WERI-Rb-1 (cell line): Measurements from ENCODE around the gene FNIP2.
"Not testable (repeated sequence)": the region's sequence is repeated elsewhere in the genome, so short reads cannot be mapped to it uniquely, and the experiment has no call there.

ENCODE experiments used
- DNase-seq: peaks from one replicate; pipeline ENCODE4 v3.0.0-alpha.2; 2020
- H3K27ac ChIP-seq: fragments of 250-450 bp; sonication (Bioruptor Pico); 2 replicates; pipeline ENCODE4 v1.5.1; 2020; ENCODE audit warnings: mild to moderate bottlenecking, moderate library complexity
- H3K27me3 ChIP-seq: fragments of 250-450 bp; sonication (Bioruptor Pico); 2 replicates; pipeline ENCODE4 v1.5.1; 2021; ENCODE audit warnings: mild to moderate bottlenecking, low read depth, moderate library complexity; ENCODE audit not compliant: insufficient read depth, severe bottlenecking
- H3K36me3 ChIP-seq: fragments of 250-450 bp; sonication (Bioruptor Pico); 2 replicates; pipeline ENCODE4 v1.5.1; 2020; ENCODE audit warnings: mild to moderate bottlenecking, moderate library complexity
- H3K4me3 ChIP-seq: 2 replicates; pipeline ENCODE4 v1.5.1; 2011; ENCODE audit warnings: low read depth, mild to moderate bottlenecking, control low read depth, low read length
- H3K9me3 ChIP-seq: fragments of 250-450 bp; sonication (Bioruptor Pico); 2 replicates; pipeline ENCODE4 v1.5.1; 2021; ENCODE audit warnings: mild to moderate bottlenecking, moderate library complexity; ENCODE audit not compliant: severe bottlenecking
- CTCF ChIP-seq: IDR thresholded peaks from 2 replicates; pipeline ENCODE4 v1.5.1; 2011; ENCODE audit warnings: low read depth, mild to moderate bottlenecking, control low read depth, inconsistent platforms, low read length

FNIP2 gene

GRCh38 chr4:158912390-158912789 lies 143.6 kb downstream of the FNIP2 start:
- TF ChIP-seq CTCF: no peak

DNA sequence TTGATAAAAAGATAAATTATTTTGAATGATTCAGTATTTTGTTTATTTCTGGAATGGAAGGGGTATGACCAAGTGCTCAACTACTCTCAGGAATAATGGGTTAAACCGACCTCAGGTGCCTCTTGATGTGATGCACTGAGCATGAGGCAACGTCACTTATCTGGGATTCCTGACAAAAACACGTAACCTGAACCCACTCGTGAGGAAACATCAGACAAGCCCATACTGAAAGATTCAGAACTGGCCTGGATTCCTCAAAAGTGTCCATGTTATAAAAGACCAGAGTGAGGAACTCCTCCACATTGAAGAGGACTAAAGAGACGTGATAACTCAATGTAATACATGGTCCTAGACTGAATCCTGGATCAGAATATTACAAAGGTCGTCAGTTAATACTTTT lies 144.0 kb downstream of the FNIP2 start:
- Histone ChIP-seq H3K9me3 (no peaks in the 10 kb centered on the region), H3K27me3 (no peaks in the 10 kb centered on the region), H3K27ac (no peak overlapping the region), H3K4me3 (no peak overlapping the region), H3K36me3 (no peaks in the 10 kb centered on the region)
- no peak for DNase-seq
- no peak for TF ChIP-seq CTCF

More at GRCh38 chr4:158912390-158912789, 143.6 kb downstream of the FNIP2 start:
- Histone ChIP-seq H3K4me3 (no peak overlapping the region), H3K27ac (no peak overlapping the region), H3K9me3 (no peaks in the 10 kb centered on the region), H3K27me3 (no peaks in the 10 kb centered on the region), H3K36me3 (no peaks in the 10 kb centered on the region)
- DNase-seq: no peak

GRCh38 chr4:158913766-158914165 lies 144.9 kb downstream of the FNIP2 start:
- no peaks in the 10 kb centered on the region for H3K36me3 ChIP-seq
- no peak overlapping the region for H3K4me3 ChIP-seq
- TF ChIP-seq CTCF: no peak
- no peak for DNase-seq
- H3K9me3 ChIP-seq: no peaks in the 10 kb centered on the region
- H3K27ac ChIP-seq: no peak overlapping the region
- no peaks in the 10 kb centered on the region for H3K27me3 ChIP-seq

DNA sequence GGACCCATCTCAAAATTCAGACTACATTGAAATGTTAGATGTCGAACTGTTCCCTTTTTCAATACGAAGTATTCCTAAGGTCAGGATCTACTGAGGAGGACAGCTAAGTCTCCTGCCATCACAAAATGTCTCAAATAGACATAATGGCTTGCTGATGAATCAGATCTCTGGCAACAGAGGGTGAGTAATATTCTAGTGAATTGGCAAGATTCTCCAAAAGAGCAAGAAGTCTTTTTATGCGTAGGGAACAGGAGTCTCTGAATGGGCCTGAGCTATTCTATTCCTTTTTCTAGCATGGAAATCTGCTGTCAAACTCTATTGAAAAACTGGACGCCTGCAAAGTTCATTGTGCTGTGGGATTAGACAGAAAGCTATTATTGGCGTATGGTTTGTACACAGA lies 145.4 kb downstream of the FNIP2 start:
- no peak for DNase-seq
- TF ChIP-seq CTCF: no peak
- Histone ChIP-seq H3K27me3 (no peaks in the 10 kb centered on the region), H3K4me3 (no peak overlapping the region), H3K27ac (no peak overlapping the region), H3K9me3 (no peaks in the 10 kb centered on the region), H3K36me3 (no peaks in the 10 kb centered on the region)

DNA sequence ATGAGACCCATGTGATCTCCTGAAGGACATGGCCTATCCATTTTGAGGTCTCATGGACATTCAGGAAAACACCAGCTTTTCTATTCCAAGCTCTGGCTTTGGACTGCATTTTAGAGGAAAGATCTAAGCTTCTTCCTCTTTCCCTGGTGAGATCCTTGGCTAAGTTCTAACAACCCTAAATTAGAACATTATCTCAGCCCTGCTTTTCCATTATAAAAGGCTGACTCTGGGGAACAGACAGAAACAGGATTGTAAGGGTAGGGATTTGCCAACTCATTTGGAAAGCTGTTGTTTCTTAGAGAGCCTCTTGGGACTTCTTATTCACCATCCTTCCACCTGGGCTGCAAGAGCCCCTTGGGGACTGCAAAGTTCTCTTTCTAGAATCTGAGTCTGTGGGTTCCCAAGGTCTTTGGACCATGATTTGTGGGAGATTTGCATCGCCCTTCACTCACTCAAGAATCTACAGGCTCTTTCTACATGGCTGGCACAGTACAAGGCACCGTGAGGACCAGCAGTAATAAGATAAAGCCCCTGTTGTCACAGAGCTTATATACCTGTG lies 146.9 kb downstream of the FNIP2 start:
- Histone ChIP-seq H3K27ac (no peak overlapping the region), H3K27me3 (no peaks in the 10 kb centered on the region), H3K9me3 (no peaks in the 10 kb centered on the region), H3K36me3 (no peaks in the 10 kb centered on the region), H3K4me3 (no peak overlapping the region)
- no peak for TF ChIP-seq CTCF
- no peak for DNase-seq

GRCh38 chr4:158920452-158920996 lies 151.7 kb downstream of the FNIP2 start:
- not testable (repeated sequence) for H3K36me3 ChIP-seq, H3K9me3 ChIP-seq, H3K27me3 ChIP-seq, DNase-seq, H3K27ac ChIP-seq, H3K4me3 ChIP-seq

DNA sequence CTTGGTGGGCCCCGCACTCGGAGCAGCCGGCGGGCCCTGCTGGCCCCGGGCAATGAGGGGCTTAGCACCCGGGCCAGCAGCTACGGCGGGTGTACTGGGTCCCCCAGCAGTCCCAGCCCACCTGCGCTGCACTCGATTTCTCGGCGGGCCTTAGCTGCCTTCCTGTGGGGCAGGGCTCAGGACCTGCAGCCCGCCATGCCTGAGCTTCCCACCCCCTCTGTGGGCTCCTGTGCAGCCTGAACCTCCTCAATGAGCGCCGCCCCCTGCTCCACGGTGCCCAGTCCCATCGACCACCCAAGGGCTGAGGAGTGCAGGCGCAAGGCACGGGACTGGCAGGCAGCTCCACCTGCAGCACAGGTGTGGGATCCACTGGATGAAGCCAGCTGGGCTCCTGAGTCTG lies 158.9 kb downstream of the FNIP2 start:
- H3K4me3 ChIP-seq, DNase-seq, H3K27me3 ChIP-seq, H3K9me3 ChIP-seq, H3K27ac ChIP-seq, H3K36me3 ChIP-seq: not testable (repeated sequence)
